PC-3 (cell line): ENCODE results near the gene SEPTIN1.

Source experiments
- CTCF ChIP-seq: fragments of 300-600 bp; sonication (generic); conservative IDR thresholded peaks from 2 replicates; pipeline ENCODE4 v1.5.1; 2017; ENCODE audit warnings: antibody characterized with exemption, low read depth, mild to moderate bottlenecking, low read length
- EZH2 ChIP-seq: fragments of 300-600 bp; sonication (generic); IDR thresholded peaks from one replicate; pipeline ENCODE4 v1.6.1; 2017; ENCODE audit warnings: antibody characterized with exemption, mild to moderate bottlenecking, low read length; ENCODE audit not compliant: unreplicated experiment

- no peak for TF ChIP-seq EZH2
- TF ChIP-seq CTCF, result no peak
Measured at GRCh38 chr16:30416624-30417528, 34.5 kb upstream of the SEPTIN1 start.
